ENCODE results near the gene HAND2.

Gene HAND2

GRCh38 chr4:173525118-173526011 lies 4.7 kb downstream of the HAND2 start:
- H3K27ac ChIP-seq (ENCODE audit: low read length) = no peak overlapping the region
- H3K4me2 ChIP-seq (ENCODE audit: insufficient read depth, low read length) = no peak overlapping the region
- ATAC-seq (ENCODE audit: insufficient read depth, low read depth) (no peak), DNase-seq (no peak)
- no peaks in the 10 kb centered on the region for H3K36me3 ChIP-seq (ENCODE audit: insufficient read depth, low read length)
- no peaks in the 10 kb centered on the region for H3K79me2 ChIP-seq (ENCODE audit: insufficient read depth, low read length)
- H3K9ac ChIP-seq (ENCODE audit: low read depth, low read length) = no peak overlapping the region
- H3K9me3 ChIP-seq (ENCODE audit: insufficient read depth, low read length, severe bottlenecking) = no peaks in the 10 kb centered on the region
- no peaks in the 10 kb centered on the region for H3K4me1 ChIP-seq (ENCODE audit: insufficient read depth, low read length)
- no peaks in the 10 kb centered on the region for H4K20me1 ChIP-seq (ENCODE audit: insufficient read depth, low read length)
- no peak overlapping the region for H2AFZ ChIP-seq (ENCODE audit: low read depth, low read length)
- TF ChIP-seq CTCF (IDR thresholded peaks at IDR 0.05; ENCODE audit: borderline replicate concordance, extremely low read depth, low read length, poor library complexity, severe bottlenecking) (no peak), EZH2 (IDR thresholded peaks at IDR 0.05; ENCODE audit: borderline replicate concordance, low read depth, low read length, severe bottlenecking) (no peak)
- no peaks in the 10 kb centered on the region for H3K27me3 ChIP-seq (ENCODE audit: insufficient read depth, low read length, poor library complexity)
- H3K4me3 ChIP-seq (ENCODE audit: low read depth in 1 of 2, low read length in 2 of 2) = no peak overlapping the region

GRCh38 chr4:173524218-173525117 lies 5.6 kb downstream of the HAND2 start:
- Histone ChIP-seq H3K4me3 (ENCODE audit: low read depth in 1 of 2, low read length in 2 of 2) (no peak overlapping the region), H3K79me2 (ENCODE audit: insufficient read depth, low read length) (no peaks in the 10 kb centered on the region), H3K27ac (ENCODE audit: low read length) (no peak overlapping the region), H4K20me1 (ENCODE audit: insufficient read depth, low read length) (no peaks in the 10 kb centered on the region), H2AFZ (ENCODE audit: low read depth, low read length) (no peak overlapping the region), H3K9ac (ENCODE audit: low read depth, low read length) (no peak overlapping the region), H3K4me2 (ENCODE audit: insufficient read depth, low read length) (no peak overlapping the region), H3K4me1 (ENCODE audit: insufficient read depth, low read length) (no peaks in the 10 kb centered on the region), H3K27me3 (ENCODE audit: insufficient read depth, low read length, poor library complexity) (no peaks in the 10 kb centered on the region), H3K36me3 (ENCODE audit: insufficient read depth, low read length) (no peaks in the 10 kb centered on the region), H3K9me3 (ENCODE audit: insufficient read depth, low read length, severe bottlenecking) (no peaks in the 10 kb centered on the region)
- DNase-seq (no peak), ATAC-seq (ENCODE audit: insufficient read depth, low read depth) (no peak)
- TF ChIP-seq CTCF (IDR thresholded peaks at IDR 0.05; ENCODE audit: borderline replicate concordance, extremely low read depth, low read length, poor library complexity, severe bottlenecking) (no peak), EZH2 (IDR thresholded peaks at IDR 0.05; ENCODE audit: borderline replicate concordance, low read depth, low read length, severe bottlenecking) (no peak)

GRCh38 chr4:173522951-173523395 lies 7.1 kb downstream of the HAND2 start:
- Histone ChIP-seq H3K36me3 (ENCODE audit: insufficient read depth, low read length) (no peaks in the 10 kb centered on the region), H3K27ac (ENCODE audit: low read length) (no peak overlapping the region), H3K79me2 (ENCODE audit: insufficient read depth, low read length) (no peaks in the 10 kb centered on the region), H3K9me3 (ENCODE audit: insufficient read depth, low read length, severe bottlenecking) (no peaks in the 10 kb centered on the region), H2AFZ (ENCODE audit: low read depth, low read length) (no peak overlapping the region), H3K4me3 (ENCODE audit: low read depth in 1 of 2, low read length in 2 of 2) (no peak overlapping the region), H3K4me2 (ENCODE audit: insufficient read depth, low read length) (no peak overlapping the region), H4K20me1 (ENCODE audit: insufficient read depth, low read length) (no peaks in the 10 kb centered on the region), H3K27me3 (ENCODE audit: insufficient read depth, low read length, poor library complexity) (no peaks in the 10 kb centered on the region), H3K4me1 (ENCODE audit: insufficient read depth, low read length) (no peaks in the 10 kb centered on the region), H3K9ac (ENCODE audit: low read depth, low read length) (no peak overlapping the region)
- no peak for DNase-seq
- no peak for TF ChIP-seq EZH2 (IDR thresholded peaks at IDR 0.05; ENCODE audit: borderline replicate concordance, low read depth, low read length, severe bottlenecking)
- no peak for ATAC-seq (ENCODE audit: insufficient read depth, low read depth)

All from DND-41 (cell line).